NCI-H2029 (cell line): ENCODE measurements around the gene CLPTM1L.
"Not testable (repeated sequence)": the region's sequence is repeated elsewhere in the genome, so short reads cannot be mapped to it uniquely, and the experiment has no call there.

ENCODE experiments used
- DNase-seq: peaks from one replicate; lab custom pipeline; 2025; lab: John Stamatoyannopoulos, UW

CLPTM1L gene

DNA sequence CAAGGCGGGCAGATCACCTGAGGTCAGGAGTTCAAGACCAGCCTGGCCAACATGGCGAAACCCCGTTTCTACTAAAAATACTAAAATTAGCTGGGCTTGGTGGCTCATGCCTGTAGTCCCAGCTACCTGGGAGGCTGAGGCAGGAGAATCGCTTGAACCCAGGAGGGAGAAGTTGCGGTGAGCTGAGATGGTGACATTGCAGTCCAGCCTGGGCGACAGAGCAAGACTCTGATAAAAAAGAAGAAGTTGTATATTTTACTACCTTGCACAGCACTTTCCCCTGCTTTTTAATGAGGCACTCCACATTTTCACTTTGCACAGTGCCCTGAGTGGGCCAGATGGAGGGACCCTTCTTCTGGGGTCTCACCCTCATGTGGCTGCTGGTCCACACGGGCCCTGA, 15.5 kb upstream of the CLPTM1L start:
- DNase-seq: not testable (repeated sequence)

DNA sequence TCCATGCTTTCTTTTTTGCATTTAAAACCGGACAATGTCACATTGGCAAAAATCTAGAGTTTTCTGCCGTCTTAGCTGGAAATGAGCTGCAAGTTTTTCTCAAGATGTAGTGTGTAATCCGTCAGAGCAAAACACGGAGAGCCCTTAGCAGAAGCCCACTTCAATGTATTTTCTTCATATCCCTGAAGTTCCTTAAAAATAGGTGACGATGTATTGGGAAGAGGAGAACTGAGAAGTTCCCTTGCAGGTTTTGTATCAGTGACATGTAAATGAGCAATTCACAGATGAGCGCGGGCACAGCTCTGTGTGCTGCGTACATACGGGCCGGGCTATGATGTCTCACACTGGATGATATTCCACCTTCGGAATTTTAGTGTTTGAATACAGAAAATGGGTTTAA, 14.8 kb upstream of the CLPTM1L start:
- no peak for DNase-seq

DNA sequence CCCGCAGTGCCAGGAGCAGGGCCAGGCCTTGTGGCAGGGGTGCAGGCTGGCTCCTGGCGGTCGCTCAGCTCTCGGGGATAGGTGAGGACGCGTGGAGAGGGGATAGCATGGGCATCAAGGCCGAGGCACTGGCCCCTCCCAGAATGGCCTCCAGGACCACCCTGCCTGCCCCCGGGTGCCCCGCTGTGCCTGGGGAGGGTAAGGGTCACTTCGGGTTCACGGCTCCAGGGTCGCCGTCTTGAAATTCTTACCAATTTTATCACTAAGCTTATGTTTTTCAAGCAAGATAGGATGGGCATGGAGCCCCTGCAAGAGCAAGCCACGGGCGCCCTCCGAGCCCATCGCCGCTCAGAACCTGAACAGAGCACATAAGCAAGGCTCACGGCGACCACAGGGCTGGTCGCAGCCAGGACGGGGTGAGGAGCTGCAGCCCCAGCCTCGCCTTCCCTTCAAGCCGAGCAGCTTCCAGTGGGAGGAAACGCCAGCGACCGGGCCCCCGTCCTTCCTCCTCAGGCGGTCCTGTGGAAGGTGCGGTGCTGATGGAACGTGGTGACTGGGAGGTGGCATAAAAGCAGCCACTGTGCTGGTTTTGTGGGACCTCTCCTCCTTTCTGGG, 14.2 kb upstream of the CLPTM1L start:
- no peak for DNase-seq

DNA sequence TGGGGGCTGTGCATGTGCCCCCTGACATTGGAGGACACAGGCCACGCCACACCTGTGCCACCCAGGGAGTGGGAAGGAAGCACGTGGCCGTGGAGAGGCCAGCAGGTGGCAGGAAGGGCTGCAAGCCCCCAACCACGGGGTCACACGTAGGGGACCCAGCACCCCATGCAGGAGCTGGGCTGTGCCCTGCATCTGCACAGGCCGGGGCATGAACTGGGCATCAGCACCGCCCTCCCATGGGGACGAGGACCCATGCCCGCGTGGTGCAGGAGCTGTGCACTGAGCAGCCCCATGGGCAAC, 13.8 kb upstream of the CLPTM1L start:
- no peak for DNase-seq

DNA sequence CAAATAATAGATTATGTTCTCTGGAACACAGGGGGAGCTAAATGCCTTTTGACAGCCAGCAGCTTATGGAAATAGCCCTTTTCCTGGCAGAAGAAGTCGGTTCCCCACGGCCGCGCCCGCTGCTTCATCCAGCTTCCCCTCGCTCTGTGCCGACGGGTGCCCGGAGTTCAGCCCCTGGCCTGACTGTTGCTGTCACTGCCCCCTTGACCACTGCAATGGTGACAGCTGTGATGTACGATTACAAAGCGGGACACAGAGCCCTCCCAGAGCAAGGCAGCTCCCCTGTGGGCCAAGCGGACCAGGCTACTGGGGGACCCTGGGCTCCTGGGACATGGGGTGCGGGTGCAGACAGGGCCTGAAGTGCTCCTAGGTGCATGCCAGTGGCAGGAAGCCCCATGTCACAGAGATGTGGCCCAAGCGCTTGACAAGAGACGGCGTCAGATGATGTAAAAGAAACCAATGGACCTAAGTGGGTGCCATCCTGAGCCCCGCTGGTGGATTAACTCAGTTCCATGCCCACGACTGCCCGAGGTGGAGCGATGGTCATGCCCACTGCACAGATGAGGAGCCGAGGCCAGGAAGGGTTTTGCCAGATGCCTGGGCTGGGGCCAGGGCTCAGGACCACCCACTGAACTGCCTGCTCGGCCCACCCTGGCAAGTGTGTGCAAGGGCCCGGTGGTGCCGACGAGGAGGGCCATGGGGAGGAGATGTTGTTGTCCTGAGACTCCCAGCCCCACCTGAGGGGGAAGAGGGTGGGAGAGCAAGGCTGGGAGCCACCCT, 13.2 kb upstream of the CLPTM1L start:
- DNase-seq: no peak

DNA sequence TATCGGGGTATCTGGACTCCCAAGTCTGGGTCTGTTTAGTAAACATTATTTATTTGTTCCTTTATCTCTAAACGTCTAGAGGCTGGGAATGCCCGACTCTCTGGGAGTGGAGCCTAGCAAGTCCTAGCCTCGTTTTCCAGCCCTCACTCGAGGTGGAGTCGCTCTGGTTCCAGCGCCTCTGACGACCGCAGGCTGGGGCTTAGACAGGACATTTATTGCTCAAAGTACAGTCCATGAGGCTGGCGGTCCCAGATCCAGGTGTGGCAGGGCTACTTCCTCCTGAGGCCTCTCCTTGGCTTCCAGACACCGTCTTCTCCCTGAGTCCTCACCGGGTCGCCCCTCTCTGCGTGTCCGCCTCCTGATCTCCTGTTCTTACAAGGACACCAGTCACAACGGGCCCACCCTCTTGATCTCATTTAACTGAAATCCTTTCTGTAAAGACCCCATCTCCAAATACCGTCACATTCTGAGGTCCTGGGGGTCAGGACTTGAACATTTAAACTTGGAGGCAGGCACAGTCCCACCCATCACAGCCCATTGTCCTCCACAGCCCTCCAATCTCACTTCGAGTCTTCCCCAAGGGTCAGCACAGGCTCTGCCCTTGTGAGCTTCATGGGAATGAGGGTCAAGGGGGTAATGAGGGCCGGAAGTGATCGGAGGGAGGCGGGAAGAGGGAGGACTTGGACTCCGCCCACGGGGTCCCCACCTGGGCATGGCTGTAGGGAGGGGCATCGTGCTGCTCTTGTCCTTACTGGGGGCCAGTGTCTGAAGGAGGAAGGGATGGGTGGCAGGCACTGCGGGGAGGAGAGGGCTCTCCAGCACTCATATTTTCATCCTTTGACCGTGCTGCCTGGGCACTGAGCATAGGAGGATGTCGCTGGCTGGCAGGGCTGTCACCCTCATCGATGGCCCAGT, 12.2 kb upstream of the CLPTM1L start:
- no peak for DNase-seq

DNA sequence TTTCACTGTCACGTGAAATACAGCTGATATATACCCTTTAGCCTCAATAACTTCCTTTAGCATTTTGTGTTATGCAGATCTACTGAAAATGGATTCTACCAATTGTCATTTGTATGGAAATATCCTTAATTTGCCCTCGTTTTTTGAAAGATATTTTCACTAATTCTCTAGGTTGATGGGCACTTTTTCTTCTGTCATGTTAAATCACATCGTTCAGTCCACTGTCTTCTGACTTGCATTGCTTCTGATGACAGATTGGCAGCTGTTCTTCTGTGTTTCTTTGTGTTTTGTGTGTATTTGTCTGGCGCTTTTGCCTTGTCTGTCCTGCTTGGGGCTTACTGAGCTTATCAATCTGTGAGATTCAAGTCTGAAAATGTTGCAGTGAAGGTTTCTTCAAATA, 9.7 kb upstream of the CLPTM1L start:
- DNase-seq: no peak

DNA sequence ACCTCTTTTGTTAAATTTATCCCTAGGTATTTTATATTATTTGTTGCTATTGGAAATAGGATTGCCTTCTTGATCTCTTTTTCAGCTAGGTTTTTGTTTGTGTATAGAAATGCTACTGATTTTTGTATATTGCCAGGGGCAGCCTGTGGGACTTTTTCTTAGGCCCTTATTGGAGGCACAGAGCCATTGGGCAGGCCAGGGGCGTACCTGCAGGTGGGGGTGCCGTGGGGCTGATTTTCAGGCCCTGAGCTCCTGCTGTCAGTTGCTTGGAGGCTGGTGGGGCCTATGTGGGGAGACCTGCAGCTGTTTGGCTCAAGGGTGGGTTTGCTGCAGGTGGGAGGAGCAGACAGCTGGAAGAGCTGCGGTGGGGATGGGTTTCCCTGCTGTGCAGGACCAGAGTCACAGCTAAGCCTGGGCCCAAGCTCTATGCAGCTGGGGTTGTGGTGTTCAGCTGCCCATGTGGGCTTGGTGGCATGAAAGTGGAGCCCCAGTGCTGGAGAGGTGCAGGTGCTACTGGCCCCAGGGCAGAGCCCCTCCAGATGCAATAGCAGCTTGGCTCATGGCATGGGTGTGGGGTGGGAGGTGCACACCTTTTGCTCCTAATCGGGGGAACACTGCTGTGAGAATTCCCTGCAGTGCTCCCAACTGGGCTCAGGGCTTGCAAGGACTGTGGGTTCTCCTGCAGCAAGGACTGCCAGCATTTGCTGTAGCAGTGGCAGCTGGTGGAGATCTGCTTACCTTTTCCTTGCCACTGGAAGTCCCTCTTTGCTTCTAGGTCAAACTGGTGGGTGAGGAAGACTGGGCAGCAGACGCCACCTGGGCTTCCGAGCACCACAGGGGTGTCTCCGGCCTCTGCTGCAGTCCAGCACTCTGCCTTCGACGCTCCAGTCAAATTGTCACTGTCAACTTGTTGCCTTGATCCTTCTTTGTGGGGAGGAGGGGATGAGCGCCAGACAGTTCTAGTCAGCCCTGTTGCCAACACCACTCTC, 7.6 kb upstream of the CLPTM1L start:
- no peak for DNase-seq

DNA sequence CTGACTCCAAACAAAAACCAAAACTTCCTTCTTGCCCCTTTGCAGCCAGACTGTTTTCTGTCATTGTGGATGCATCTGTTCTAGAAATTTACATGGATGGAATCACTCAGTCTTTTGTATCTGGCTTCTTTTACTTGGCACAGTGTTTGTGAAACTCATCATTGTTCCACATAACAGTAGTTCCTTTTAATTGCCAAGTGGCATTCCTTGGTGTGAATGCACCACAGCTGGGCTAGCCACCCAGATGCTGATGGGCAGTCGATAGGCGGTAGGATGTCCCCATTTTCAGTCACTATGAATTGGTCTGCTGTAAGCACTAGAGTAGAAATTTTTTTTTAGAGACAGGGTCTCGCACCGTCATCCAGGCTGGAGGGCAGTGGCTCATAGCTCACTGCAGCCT, 6.3 kb upstream of the CLPTM1L start:
- DNase-seq: no peak

DNA sequence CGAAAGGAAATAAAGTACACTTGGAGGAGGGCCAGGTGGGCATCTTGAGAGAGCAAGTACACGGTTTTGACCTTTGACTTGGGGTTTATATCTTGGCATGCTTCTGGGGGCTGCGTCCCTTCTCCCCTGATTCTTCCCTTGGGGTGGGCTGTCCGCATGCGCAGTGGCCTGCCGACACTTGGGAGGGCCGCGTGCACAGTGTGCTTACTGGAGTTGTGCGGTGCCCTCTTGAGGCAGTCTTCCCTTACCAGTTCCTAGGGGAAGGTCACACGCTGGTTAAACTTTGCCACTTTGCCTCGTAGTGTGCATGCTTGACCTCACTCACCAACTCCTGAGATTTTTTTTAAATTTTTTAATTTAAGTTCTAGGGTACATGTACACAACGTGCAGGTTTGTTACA, 4.3 kb upstream of the CLPTM1L start:
- DNase-seq: no peak

DNA sequence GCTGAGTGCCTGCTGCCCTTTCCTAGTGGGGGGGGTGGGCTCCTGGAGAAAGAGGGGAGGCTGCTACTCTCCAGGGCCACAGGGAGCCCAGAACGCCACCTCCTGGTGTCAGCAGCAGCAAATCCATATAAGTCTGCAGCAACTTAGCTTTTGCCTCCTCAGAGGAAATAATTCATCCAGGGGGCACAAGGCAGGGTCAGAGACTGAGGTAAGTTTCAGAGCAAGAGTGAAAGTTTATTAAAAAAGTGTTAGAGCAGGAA, 4.0 kb upstream of the CLPTM1L start:
- no peak for DNase-seq

DNA sequence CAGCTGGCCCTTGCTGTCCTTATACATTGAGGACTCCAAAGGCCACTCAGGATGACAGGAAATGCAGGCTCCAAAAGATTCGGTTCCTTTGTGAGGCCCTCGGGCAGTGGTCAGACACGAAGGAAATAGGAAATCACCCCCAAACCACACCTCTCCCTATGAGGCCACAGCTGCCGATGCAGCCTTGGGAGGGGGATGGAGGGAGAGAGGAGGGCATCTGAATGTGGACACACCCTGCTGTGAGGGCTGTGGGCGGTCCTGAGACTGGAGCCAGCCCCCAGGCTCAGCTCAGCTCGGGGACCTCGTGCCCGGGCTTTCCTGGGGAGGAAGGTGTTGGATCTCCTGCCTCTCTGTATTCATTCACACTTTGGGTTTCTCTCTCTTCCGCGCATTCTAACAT, 2.7 kb upstream of the CLPTM1L start:
- no peak for DNase-seq

DNA sequence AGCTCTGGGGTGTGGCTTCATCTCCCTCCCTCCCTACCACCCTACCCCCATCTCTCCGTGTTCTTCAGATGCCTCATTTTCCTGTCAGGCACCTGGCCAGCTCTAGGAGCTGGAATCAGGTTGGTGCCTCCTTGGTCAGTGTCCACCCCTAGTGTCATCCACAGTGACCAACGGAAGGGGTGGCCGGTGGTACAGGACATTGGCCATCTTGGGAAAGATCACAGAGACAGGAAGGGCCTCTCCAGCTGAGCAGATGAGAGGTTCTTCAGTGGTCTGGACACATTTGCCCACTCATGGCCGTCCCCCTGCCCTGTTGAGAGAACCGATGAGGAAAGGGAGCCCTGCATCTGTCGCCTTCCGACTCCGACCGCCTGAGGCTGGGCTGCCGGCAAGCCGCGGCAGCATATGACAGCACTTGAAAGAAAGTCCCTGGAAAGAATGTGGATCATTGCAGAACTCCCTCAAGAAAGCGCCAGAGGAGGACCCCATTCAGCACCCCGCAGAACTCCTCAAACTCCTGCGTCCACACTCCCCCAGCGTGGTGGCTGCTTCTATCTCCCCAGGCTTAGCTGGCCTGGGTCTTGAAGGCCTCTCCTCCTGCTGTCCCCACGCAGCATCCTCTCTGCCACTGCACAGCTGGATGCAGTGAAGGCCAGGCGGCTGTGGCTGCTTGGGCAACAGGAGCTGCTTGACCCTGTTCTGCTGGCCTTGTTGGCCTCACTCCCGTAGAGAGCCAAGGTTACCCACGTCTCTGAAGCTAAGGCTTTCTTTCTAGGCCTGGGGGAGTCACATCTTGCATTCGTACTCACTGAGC, 1.9 kb upstream of the CLPTM1L start:
- DNase-seq: no peak

DNA sequence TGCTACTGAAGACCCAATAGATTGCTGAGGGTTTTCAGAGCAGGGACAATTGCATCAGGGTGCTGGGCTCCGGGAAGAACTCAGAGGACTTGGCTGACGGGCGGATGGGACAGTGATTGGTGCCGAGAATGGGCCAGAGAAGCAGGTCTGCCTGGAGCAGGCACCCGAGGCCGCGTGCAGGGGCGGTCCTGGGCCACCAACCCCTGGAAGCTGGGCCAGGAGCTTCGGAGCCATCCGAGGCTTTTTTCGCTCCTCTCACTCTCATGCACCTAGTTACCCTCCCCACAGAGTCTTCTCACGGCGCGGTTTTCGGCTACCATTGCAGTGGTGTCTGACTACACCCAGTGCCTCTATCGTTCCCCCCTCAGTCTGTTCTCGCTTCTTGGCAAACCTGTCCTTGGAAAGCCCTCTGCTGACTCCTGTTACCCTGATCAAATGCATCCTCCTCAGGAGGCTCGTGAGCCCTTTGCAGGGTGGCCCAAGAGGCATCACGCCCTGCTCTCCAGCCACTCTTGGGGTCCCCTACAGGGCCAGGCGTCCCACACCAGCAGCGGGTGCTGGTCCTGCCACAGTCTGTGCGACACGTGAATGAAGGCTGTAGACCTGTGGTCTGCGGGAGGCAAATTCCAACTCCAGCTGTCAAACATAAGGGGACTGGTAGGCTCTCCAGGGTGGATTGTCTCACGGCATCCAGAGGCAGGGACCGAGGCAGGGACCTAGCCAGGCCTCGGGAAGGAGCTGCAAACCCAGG, 1.2 kb upstream of the CLPTM1L start:
- DNase-seq: no peak

DNA sequence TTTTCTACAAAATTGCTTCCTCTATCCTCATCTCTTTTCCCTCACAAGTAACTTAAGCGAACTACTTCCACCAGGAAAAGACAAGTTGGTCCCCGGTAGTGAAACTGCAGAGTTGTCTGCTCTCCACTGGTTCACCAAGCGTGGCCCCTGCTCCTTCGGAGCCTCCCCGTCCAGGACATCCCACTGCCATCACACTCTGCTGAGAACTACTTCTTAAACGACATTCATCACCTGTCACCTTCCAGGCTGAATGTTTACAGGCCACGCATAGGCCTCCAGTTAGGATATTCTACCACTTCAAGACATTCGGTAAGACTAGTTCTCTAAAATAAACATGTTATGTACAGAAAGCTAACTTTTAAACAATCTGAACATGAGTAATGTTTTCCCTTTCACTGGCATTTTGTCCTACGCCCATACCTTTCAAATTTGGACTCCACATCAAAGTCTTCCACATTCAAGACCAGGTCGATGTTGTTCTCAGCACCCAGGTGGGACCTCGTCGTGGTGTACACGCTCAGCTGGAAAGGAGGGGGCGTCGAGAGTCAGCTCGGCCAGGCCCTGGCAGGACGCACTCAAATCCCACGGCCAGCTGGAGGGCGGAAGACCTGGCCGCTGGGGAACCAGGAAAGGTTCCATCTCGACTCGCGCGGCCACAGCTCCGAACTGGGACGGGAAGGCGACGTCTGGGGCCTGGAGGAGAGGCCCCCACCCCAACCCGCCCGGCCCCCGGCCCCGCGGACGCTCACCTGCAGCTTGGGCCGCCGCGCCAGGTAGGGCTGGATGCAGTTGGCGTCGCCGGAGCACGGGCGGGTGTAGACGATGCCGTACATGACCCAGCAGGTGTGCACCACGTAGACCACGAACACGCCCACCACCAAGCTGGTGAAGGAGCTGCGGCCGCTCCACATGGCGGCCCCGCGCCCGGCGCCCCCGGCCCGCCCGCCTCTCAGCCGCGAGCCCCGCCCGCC, 683 bp downstream of the CLPTM1L start:
- DNase-seq: no peak

DNA sequence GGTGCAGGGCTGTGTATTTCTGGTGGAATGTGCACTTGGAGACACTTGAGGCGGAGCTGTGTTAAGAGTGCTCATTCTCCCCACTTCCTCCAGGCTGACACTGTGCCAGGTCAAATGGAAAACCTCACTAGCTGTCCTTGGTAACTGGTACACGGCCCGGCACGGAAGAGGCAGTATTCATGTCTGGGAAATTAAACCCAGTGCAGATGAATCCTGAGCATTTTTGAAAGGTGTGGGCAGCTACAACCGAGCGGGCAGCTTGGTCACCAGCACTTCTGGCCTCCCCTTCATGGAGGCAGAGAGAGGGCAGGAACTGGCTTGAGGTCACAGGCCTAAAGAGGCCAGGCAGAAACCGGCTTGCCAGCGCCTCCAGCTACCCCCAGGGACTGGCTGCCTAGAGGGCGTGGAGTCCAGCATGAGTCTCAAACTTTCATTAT, 1.6 kb downstream of the CLPTM1L start:
- no peak for DNase-seq

DNA sequence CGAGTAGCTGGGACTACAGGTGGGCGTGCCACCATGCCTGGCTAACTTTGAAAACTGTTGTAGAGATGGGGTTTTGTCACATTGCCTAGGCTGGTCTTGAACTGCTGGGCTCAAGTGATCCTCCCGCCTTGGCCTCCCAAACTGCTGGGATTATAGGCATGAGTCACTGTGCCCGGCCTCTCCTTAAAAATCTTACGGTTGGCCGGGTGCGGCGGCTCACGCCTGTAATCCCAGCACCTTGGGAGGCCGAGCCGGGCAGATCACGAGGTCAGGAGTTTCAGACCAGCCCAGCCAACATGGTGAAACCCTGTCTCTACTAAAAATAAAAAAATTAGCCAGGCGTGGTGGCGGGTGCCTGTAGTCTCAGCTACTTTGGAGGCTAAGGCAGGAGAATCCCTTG, 2.2 kb downstream of the CLPTM1L start:
- not testable (repeated sequence) for DNase-seq

DNA sequence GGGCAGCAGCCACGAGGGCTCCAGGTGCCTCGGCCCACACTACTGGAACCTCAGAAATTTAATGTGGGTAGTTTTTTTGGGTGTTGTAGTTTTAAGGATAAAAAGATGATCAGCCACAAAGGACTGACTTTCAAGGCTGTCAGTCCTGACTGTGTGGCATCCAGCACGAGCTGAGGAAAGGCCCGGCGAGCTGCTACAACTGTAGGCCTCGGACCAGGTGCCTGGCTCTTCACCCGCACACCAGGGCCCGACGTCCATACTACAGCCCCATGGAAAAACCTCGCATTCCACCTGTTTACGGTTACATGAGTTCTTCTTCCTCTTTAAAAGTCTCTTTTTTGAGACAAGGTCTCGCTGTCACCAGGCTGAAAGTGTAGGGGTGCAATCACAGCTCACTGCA, 2.6 kb downstream of the CLPTM1L start:
- no peak for DNase-seq

DNA sequence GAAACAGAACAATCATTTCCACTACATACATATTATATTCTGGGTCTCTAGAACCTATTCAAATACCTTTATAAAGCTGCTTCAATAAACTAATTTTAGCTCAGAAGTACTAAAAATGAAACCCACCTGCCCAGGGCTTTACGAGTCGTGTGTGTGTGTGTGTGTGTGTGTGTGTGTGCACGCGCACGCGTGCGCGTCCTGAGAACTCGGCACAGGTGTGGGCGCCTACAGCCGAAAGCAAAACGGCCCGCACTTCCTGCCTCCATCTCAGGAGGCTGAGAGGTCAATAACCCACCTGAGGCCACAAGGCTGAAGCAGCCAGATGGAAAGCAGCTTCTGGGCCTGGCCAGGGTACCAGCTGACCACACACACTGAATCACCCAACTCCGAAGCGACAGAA, 3.0 kb downstream of the CLPTM1L start:
- DNase-seq: no peak
